Central memory CD8-positive, alpha-beta T cell (primary cell): ENCODE data around the gene LRRC36.
"Not testable (repeated sequence)": the region's sequence is repeated elsewhere in the genome, so short reads cannot be mapped to it uniquely, and the experiment has no call there.

Experiments used
- ATAC-seq: fragments of 150-1000 bp; cut with Tn5 transposase; replicated peaks from 2 replicates; pipeline ENCODE4 v1.10.0; 2022; ENCODE audit warnings: mild to moderate bottlenecking, moderate FRiP score, moderate number of reproducible peaks; ENCODE audit not compliant: poor library complexity, severe bottlenecking; ENCODE audit errors: extremely low read depth
- DNase-seq, 2 donors: peaks; one replicate each; pipeline ENCODE4 v3.0.0; 2021; ENCODE audit warnings: low spot score in 2 of 2
- H3K27ac Mint-ChIP-seq: one replicate; pipeline ENCODE4 v1.8.0; 2022; ENCODE audit warnings: low read depth, mild to moderate bottlenecking, moderate library complexity, mixed read lengths
- H3K27me3 Mint-ChIP-seq: one replicate; pipeline ENCODE4 v1.8.0; 2022; ENCODE audit warnings: mixed read lengths
- H3K36me3 Mint-ChIP-seq: one replicate; pipeline ENCODE4 v1.8.0; 2022; ENCODE audit warnings: mild to moderate bottlenecking, moderate library complexity, mixed read lengths; ENCODE audit not compliant: insufficient read depth
- H3K4me1 Mint-ChIP-seq: one replicate; pipeline ENCODE4 v1.8.0; 2022; ENCODE audit warnings: mixed read lengths
- H3K4me3 Mint-ChIP-seq: one replicate; pipeline ENCODE4 v1.8.0; 2022; ENCODE audit warnings: mild to moderate bottlenecking, moderate library complexity, mixed read lengths
- H3K9me3 Mint-ChIP-seq: one replicate; pipeline ENCODE4 v1.8.0; 2022; ENCODE audit warnings: mixed read lengths

The LRRC36 gene

GRCh38 chr16:67336648-67337047 is 10.0 kb downstream of the LRRC36 start:
- H3K4me1 Mint-ChIP-seq, result no peaks in the 10 kb centered on the region
- H3K27ac Mint-ChIP-seq, result no peak overlapping the region
- no peak overlapping the region for H3K4me3 Mint-ChIP-seq
- no peaks in the 10 kb centered on the region for H3K27me3 Mint-ChIP-seq
- H3K36me3 Mint-ChIP-seq, result peaks cover 2% of the 10 kb centered on the region
- H3K9me3 Mint-ChIP-seq, result no peaks in the 10 kb centered on the region
- DNase-seq, result no peak
- ATAC-seq, result no peak

DNA sequence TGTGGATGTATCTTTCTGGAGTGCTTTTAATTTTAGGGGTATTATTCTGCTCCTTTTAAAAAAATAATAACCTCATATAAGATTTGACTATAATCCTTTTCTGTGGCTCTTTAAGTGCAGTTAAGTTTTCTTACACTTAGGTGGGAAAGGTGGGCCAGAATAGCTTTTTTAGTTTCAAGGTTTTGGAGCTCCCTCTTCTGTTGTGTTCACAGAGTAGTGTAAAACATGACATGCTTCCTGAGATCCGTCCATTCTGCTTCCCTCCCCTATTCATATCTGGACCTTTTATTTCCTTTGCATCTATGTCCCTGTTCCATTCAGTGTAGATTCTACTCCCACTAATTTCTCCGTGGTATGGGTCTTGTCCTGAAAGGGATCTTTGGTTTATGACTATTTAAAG is 12.8 kb downstream of the LRRC36 start:
- DNase-seq (no peak), ATAC-seq (no peak)
- no peaks in the 10 kb centered on the region for H3K9me3 Mint-ChIP-seq
- H3K4me1 Mint-ChIP-seq, result no peaks in the 10 kb centered on the region
- H3K27ac Mint-ChIP-seq, result no peak overlapping the region
- no peaks in the 10 kb centered on the region for H3K27me3 Mint-ChIP-seq
- H3K4me3 Mint-ChIP-seq, result no peak overlapping the region
- H3K36me3 Mint-ChIP-seq, result peaks cover 2% of the 10 kb centered on the region

- DNase-seq, result no peak
- no peak overlapping the region for H3K27ac Mint-ChIP-seq
- no peak for ATAC-seq
- no peak overlapping the region for H3K4me3 Mint-ChIP-seq
- H3K36me3 Mint-ChIP-seq, result peaks cover 2% of the 10 kb centered on the region
- no peaks in the 10 kb centered on the region for H3K9me3 Mint-ChIP-seq
- H3K27me3 Mint-ChIP-seq, result no peaks in the 10 kb centered on the region
- no peaks in the 10 kb centered on the region for H3K4me1 Mint-ChIP-seq
Measured at GRCh38 chr16:67341250-67341649, 14.6 kb downstream of the LRRC36 start.

DNA sequence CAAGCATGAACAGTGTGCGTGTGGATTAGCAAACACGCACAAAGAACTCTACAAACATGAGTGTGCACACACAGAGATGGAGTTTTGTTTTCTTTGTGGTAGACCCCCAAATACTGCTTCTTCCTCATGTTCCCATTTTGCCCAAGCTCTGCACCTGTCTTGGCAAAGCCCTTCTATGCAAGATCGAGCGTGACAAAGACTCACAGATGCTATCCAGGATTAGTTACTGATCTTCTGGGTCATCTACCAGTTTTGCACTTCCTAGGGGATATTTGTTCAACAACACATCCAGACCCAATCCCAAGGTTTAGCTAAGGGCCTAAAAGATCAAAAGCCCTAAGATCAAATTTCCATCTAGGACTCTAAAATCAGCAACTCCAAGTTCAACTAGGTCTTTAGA is 16.0 kb downstream of the LRRC36 start:
- ATAC-seq (no peak), DNase-seq (no peak)
- no peaks in the 10 kb centered on the region for H3K4me1 Mint-ChIP-seq
- peaks cover 2% of the 10 kb centered on the region for H3K36me3 Mint-ChIP-seq
- H3K9me3 Mint-ChIP-seq, result no peaks in the 10 kb centered on the region
- H3K27me3 Mint-ChIP-seq, result no peaks in the 10 kb centered on the region
- no peak overlapping the region for H3K27ac Mint-ChIP-seq
- H3K4me3 Mint-ChIP-seq, result no peak overlapping the region

- ATAC-seq (no peak), DNase-seq (no peak)
- Mint-ChIP-seq H3K36me3 (peaks cover 2% of the 10 kb centered on the region), H3K27ac (no peak overlapping the region), H3K27me3 (no peaks in the 10 kb centered on the region), H3K9me3 (no peaks in the 10 kb centered on the region), H3K4me1 (no peaks in the 10 kb centered on the region), H3K4me3 (no peak overlapping the region)
Measured at GRCh38 chr16:67345401-67345800, 18.8 kb downstream of the LRRC36 start.

DNA sequence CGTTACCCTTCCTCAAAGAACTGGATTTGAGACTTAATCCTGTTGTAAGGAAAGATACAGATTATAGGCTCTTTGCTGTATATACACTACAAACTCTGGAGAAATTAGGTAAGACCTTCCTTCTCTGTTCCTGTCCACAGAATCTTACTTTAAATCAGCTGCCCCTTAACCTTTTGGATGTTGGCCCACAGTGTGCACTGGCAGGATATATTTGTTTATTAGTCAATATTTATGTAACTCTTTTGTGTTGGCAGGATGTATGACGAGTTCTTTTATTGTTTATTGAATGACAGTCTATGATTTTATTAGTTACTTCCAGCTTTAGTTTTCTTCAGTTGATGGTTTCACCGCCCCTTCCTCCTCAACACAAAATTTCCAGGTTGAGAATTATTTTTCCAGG is 19.7 kb downstream of the LRRC36 start:
- ATAC-seq (no peak), DNase-seq (no peak)
- H3K27me3 Mint-ChIP-seq, result no peaks in the 10 kb centered on the region
- peaks cover 2% of the 10 kb centered on the region for H3K36me3 Mint-ChIP-seq
- no peaks in the 10 kb centered on the region for H3K4me1 Mint-ChIP-seq
- no peaks in the 10 kb centered on the region for H3K9me3 Mint-ChIP-seq
- H3K4me3 Mint-ChIP-seq, result no peak overlapping the region
- no peak overlapping the region for H3K27ac Mint-ChIP-seq

DNA sequence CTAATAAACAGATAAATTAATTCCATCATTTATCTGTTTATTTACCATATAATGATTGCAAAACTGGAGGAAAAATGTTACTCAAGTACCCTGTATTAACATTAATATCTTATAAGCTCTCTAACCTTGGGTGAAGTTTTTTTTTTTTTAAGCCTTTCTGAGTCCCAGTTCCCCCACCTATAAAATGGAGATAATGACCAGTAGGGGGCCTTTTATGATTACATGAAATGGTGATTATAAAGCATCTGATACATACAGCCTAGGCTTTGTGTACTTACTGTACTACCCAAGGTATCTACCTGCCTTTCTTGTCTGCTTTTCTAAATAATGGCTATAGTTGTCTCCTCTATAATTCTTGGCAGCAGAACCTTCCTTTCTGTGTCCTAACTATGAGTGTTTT is 22.6 kb downstream of the LRRC36 start:
- no peaks in the 10 kb centered on the region for H3K27me3 Mint-ChIP-seq
- H3K27ac Mint-ChIP-seq, result no peak overlapping the region
- no peaks in the 10 kb centered on the region for H3K4me1 Mint-ChIP-seq
- no peak overlapping the region for H3K4me3 Mint-ChIP-seq
- H3K9me3 Mint-ChIP-seq, result no peaks in the 10 kb centered on the region
- DNase-seq, result no peak
- no peaks in the 10 kb centered on the region for H3K36me3 Mint-ChIP-seq
- peak; percentile 56 for ATAC-seq

GRCh38 chr16:67350324-67350723 is 23.7 kb downstream of the LRRC36 start:
- H3K27ac Mint-ChIP-seq, result no peak overlapping the region
- ATAC-seq (no peak), DNase-seq (no peak)
- H3K4me3 Mint-ChIP-seq, result no peak overlapping the region
- H3K4me1 Mint-ChIP-seq, result no peaks in the 10 kb centered on the region
- no peaks in the 10 kb centered on the region for H3K9me3 Mint-ChIP-seq
- H3K27me3 Mint-ChIP-seq, result peaks cover under 1% of the 10 kb centered on the region
- H3K36me3 Mint-ChIP-seq, result no peaks in the 10 kb centered on the region

GRCh38 chr16:67352463-67352862 is 25.8 kb downstream of the LRRC36 start:
- DNase-seq, H3K27ac Mint-ChIP-seq, H3K4me3 Mint-ChIP-seq, H3K36me3 Mint-ChIP-seq, ATAC-seq, H3K9me3 Mint-ChIP-seq, H3K4me1 Mint-ChIP-seq: not testable (repeated sequence)
- peaks cover 12% of the 10 kb centered on the region for H3K27me3 Mint-ChIP-seq

DNA sequence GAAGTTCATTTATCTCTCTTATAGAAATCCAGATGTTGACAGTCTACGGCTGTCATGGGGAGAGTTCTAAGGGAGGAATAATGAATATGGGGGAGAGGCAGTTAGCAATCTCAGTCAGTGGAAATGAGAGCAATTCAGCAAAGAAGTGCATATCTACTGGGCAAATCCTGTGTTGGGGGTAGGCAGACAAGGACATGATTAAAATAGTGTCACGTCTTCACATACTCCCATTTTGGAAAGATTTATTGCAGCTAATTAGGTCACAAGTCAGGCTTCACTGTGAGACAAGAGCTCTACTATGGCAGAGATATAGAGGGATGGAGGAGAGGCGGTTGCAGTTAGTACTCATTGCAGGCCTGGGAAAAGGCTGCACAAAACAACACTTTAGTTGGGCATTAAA is 29.8 kb downstream of the LRRC36 start:
- Mint-ChIP-seq H3K27ac (no peak overlapping the region), H3K9me3 (no peaks in the 10 kb centered on the region), H3K27me3 (peaks cover 12% of the 10 kb centered on the region), H3K4me1 (no peaks in the 10 kb centered on the region), H3K36me3 (peaks cover 3% of the 10 kb centered on the region), H3K4me3 (no peak overlapping the region)
- ATAC-seq, result no peak
- no peak for DNase-seq

- H3K27ac Mint-ChIP-seq, result no peak overlapping the region
- no peak for ATAC-seq
- no peaks in the 10 kb centered on the region for H3K9me3 Mint-ChIP-seq
- H3K36me3 Mint-ChIP-seq, result peaks cover 3% of the 10 kb centered on the region
- no peak overlapping the region for H3K4me3 Mint-ChIP-seq
- H3K4me1 Mint-ChIP-seq, result no peaks in the 10 kb centered on the region
- peaks cover 12% of the 10 kb centered on the region for H3K27me3 Mint-ChIP-seq
- no peak for DNase-seq
Measured at GRCh38 chr16:67357561-67357960, 30.9 kb downstream of the LRRC36 start.

DNA sequence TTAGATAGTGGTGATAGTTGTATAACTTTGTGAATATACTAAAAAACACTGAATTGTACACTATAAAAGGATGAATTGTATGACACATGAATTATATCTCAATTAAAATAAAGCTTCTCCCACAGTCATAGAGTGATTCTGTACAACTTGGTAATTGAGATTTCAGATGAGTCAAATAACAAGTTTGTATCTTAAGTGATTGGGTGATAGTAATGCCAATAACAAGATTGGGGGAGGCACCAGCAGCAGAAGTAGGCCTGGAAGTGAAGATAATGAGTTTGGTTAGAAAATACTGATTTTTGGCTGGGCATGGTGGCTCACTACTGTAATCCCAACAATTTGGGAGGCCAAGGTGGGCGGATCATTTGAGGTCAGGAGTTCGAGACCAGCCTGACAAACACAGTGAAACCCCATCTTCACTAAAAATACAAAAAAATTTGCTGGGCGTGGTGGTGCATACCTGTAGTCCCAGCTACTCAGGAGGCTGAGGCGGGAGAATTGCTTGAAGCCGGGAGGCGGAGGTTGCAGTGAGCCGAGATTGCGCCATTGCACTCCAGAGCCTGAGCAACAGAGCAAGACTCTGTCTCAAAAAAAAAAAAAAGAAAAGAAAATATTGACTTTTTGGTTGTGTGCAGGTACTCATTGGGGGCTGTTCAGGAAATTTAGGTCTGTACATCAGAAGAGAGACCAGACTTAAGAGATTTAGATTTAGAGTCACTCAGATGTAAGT is 33.1 kb downstream of the LRRC36 start:
- H3K27ac Mint-ChIP-seq, DNase-seq, H3K9me3 Mint-ChIP-seq, H3K4me1 Mint-ChIP-seq, H3K36me3 Mint-ChIP-seq, ATAC-seq, H3K4me3 Mint-ChIP-seq: not testable (repeated sequence)
- H3K27me3 Mint-ChIP-seq, result peaks cover 12% of the 10 kb centered on the region

DNA sequence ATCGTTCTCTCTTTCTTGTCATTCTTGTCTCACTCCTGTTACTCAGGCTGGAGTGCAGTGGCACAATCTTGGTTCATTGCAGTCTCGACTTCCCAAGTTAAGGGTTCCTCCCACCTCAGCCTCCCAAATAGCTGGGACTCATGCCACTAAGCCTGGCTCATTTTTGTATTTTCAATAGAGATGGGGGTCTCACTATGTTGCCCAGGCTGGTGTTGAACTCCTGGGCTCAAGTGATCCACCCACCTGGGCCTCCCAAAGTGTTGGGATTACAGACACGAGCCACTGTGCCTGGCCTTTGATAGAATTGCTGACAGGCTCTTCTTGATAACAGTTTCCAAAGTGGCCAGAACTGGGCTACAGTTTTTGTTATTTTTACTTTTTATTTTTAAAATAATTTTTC is 34.4 kb downstream of the LRRC36 start:
- Mint-ChIP-seq H3K9me3 (no peaks in the 10 kb centered on the region), H3K4me3 (no peak overlapping the region), H3K27me3 (peaks cover 5% of the 10 kb centered on the region), H3K4me1 (peaks cover 5% of the 10 kb centered on the region), H3K36me3 (peaks cover 3% of the 10 kb centered on the region), H3K27ac (no peak overlapping the region)
- ATAC-seq (no peak), DNase-seq (no peak)
